Glomerular visceral epithelial cell (primary cell): ENCODE data around the gene KRT23.

Experiments used
- DNase-seq: peaks from one replicate; pipeline ENCODE4 v3.0.0-alpha.2; 2016; ENCODE audit errors: extremely low spot score

Gene KRT23, protein sequence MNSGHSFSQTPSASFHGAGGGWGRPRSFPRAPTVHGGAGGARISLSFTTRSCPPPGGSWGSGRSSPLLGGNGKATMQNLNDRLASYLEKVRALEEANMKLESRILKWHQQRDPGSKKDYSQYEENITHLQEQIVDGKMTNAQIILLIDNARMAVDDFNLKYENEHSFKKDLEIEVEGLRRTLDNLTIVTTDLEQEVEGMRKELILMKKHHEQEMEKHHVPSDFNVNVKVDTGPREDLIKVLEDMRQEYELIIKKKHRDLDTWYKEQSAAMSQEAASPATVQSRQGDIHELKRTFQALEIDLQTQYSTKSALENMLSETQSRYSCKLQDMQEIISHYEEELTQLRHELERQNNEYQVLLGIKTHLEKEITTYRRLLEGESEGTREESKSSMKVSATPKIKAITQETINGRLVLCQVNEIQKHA

DNA sequence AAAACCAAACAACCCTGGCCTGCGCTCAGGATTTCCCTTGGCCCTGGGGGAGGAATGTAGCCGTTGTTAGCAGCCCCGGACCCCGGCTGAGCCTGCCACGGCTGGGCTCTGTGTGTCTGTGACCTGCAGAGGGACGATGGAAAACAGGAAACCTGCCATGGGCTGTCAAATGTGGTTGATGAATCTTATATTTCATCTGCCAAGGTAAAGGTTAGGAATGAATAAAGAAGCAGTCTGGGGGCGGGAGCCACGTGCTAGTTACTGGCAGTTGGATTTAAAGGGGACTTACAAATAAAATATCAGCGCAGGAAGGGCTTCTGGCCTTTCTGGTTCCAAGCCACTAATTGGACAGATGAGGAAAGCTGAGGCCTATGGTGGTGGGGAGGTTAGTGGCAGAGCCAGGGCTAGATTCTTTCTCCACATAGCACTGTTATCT lies at the start of gene KRT23:
Gene KRT23, minus strand, starts transcription at position 263 of the 436 bp plus-strand sequence. CDS start 1,043 bp downstream, outside the sequence.
- DNase-seq: no peak

DNA sequence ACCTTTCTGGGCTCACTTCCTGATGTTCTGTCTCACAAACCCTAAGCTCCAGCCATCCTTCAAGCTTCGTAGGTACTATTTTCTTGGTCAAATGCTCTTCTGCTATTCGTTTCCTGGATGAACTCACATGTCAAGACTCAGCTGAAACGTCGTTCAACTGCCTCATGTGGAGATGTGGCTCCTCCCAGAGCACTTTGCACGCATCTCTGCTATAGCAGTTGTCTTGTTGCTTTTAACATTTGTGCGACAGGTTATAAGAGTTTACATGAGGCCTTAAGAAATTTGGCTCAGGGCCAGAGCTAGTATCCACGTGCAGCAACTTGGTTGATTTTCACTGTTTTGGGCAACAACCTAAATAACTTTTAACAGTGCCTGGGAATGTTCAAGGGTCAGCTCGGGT lies 49.5 kb upstream of the KRT23 start:
- DNase-seq: no peak

DNA sequence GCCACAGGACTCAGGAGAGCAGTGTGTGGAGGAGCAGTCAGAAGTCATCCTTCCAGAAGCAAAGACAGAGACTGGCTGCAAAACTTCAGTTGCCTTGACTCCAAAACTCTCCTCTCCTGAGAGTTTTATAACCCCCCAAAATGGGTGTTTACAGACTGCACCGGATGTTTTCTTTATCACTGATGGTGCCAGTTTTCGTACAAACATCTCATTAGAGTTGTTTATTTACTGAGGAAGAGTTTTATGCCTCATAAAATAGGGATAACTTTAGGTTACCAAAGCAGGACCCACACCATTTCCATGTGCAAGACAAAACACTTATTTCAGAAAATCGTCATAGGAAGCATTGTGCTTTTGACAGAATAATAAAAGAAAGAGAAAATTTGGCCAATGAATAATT lies 46.8 kb upstream of the KRT23 start, which contains the start of gene KRT40:
Gene KRT40, minus strand, starts transcription at position 101 of the 400 bp plus-strand sequence. Its CDS starts 53 bp downstream, at position 48.
- no peak for DNase-seq

DNA sequence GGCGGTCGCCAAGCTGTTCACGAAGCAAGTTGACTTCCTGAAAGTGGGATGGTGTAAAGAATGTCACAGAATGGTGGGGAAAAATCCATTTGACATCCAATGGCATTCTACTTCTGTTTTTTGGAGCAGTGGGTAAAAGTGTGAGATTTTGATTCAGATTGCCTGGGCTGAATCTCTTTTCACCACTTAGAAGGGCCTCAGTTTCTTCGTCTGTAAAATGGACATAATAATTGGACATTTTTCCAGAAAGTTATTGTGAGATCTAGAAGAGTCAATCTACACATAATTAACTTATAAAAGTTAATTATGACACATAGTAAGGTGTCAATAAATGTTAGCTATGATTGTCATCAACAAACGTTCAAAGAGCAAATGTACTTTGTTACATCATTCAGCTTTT lies 43.7 kb upstream of the KRT23 start:
- no peak for DNase-seq

DNA sequence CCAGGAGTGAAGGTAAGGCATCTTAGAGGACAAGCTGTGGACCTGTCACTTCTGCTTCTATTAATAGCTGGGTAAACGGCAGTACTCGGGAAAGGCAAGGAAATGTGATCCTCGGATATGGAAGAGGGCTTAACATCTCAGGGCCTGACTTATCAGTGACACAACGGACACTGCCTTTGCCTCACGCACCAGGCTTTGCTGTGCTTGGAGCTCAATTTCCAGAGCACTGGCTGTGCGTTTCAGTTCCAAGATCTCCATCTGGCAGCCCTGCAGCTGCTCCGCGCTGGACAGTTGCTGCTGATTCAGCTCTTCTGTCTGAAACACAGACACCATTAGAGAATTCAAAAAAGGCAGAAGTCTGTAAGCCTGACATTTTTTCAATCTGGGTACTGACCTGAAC lies 43.1 kb upstream of the KRT23 start:
- DNase-seq: no peak

DNA sequence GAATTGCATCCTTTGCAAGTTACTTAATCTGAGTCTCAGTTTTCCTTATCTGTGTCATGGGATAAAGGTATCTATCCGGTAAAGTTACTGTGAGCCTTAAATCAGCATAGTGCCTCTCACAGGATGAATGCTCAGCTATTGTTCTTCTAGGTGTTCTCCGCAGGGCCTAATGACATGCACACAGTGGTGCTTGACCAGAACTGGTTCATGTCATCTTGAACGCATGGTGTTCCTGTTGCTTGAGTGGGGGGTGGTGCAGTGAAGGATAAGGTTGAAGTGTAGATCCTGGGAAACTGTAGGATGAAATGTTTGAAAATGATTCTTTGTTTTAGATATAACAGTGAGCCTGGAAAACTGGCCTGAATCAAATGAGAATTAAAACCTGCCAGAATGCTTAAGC lies 42.7 kb upstream of the KRT23 start:
- DNase-seq: no peak

DNA sequence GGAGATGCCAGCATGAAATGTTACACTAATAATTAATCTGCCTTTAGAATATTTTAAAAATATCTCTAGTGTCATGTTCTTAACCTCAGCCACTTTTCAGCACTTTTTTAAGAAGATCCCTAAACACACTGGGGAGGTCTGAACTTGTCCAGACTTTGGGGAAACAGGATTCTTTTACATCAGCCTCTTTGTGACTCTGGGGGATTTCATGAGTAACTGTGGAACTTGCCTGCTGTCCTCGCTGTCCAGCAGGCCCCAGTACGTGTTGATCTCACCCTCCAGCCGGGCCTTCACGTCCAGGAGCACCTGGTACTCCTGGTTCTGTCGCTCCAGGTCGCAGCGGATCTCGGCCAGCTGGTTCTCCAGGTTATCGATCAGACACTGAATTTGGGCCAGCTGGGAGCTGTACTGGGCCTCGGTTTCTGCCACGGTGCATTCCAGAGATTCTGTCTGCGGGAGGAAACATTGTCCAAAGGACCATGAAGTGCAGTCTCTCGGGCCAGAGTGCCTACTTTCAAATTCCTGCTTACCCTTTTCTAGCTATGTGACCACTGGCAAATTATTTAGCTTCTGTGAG lies 41.2 kb upstream of the KRT23 start:
- DNase-seq: no peak

DNA sequence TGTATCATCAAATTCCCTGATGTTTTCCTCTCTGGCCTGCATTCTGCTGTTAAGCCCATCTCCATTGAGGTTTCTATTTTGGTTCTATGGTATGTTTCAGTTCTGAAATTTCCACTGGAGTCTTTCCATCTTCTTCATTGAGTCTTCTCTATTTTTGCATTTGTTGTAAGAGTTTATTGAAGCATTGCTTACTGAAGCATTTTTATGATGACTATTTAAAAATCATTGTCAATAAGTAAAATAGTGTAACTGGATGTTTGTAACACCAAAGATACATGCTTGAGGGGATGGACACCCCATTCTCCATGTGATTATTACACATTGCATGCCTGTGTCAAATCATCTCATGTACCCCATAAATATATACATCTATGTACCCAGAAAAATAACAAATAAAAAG lies 38.1 kb upstream of the KRT23 start:
- DNase-seq: no peak

DNA sequence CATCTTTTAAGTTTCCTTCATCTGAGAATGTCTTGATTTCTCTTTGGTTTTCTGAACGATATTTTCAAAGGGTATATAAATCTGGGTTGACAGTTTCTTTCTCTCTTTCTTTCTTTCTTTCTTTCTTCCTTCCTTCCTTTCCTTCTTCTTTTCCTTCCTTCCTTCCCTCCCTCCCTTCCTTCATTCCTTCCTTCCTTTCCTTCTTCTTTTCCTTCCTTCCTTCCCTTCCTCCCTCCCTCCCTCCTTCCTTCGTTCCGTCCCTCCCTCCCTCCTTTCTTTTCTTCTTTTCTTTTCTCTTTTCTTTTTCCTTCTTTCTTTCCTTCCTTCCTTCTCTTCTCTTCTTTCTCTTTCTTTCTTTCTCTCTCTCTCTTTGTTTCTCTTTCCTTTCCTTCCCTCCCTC lies 36.9 kb upstream of the KRT23 start:
- no peak for DNase-seq

DNA sequence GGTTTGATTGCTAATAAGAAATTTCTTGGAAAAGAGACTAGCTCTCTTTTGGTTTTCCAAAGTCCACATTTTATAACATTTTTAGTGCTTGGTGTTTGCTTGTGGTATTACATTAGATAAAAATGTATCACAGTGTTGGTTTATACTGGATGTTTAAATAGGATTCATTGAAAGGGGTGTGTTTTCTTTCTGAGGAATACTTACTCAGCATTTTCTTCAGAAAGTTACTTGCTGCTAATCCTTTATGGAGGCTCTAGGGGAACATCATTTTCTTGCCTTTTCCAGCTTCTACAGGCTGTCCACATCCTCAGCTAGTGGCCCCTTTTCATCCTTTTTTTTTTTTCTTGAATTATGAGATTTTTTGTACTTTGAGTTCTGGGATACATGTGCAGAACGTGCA lies 30.1 kb upstream of the KRT23 start:
- DNase-seq: no peak

DNA sequence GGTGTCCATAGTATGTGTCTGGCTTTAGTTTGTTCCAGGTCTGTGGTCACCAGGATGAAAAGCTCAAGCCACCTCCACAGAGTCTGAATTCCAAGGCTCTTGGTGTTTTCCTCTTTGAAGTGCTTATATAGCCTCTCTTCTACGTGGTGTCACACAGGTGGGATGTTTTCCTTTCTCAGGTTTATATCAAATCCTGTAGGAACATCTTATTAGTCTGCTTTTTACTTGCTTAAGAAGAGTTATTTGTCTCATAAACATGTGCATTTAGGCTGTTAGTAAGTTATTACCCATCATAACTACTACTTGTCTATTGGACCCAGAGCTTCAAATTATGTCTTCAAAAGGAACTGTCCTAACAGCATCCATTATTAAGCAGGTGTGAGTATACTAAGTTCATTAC lies 29.4 kb upstream of the KRT23 start, which contains the start of gene KRT39:
Gene KRT39, minus strand, starts transcription at position 101 of the 400 bp plus-strand sequence. Its CDS starts 92 bp downstream, at position 9.
- DNase-seq: no peak

DNA sequence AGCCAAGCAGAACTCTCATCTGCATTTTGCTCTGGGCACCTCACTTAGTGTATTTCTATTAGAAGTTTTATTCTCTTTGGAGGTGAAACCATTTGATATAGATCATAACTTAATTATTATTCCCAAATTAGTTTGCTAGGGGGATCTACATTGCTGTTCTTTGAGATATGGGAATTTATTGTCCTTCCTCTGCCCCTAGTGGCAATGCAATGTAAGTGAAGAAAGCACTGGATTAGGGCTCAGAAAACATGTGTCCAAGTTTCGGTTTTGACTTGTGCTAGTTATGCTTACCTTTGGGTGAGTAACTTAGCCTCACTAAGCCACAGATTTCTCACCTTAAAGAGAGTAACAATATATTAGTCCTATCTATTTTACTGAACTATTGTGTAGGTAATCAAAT lies 26.4 kb upstream of the KRT23 start:
- DNase-seq: no peak

DNA sequence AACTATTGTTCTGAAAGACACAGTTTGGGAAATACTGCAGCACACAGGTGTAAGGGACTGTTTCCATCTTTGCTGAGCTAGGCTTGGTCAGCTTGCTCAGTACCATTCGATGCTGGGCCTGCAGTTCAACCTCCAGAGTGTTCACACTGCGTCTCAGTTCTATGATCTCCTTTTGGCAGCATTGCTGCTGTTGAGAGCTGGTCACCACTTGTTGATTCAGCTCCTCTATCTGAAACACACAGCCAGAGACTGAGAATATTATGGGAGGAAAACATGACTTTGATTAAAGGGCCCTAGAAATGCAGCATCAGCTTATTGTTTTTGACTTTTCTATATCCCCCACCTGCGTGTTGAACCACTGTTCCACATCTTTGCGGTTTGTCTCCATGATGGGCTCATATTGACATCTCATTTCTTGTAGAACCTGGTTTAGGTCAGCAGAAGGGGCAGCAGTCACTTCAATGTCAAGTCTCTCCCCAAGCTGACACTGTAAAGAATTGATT lies 24.7 kb upstream of the KRT23 start:
- no peak for DNase-seq

DNA sequence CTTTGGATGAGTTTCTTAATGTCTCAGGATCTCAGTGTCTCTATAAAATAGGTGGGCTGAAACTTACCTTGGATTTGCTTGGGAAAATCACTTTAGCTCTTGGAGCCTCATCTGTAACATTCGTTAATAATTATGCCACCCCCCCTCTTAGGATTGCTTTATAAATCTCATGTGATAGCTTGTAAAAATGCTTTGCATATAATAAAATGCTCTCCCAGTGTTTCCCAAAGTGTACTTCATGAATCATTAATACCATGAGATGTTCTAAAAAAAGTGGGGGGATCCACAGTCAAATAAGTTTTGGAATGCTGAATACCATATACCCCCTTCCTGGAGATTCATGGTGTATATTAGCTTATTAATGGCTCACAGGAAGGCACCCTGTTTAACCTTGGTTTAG lies 24.1 kb upstream of the KRT23 start:
- DNase-seq: no peak

DNA sequence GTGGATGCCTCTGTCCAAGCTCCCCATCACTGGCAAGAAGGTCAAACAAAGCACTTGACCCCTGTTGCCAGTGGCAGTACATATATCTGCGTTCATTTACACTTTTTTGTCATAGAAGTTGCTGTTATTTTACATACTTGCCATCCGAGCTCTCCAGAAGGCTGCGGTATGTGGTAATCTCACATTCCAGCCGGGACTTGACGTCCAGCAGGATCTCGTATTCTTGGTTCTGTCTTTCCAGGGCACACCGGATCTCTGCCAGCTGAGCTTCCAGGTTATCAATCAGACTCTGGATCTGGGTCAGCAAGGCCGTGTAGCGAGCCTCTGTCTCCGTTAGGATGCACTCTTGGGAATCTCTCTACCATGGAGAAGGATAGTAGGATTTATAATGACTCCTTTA lies 22.7 kb upstream of the KRT23 start:
- no peak for DNase-seq

DNA sequence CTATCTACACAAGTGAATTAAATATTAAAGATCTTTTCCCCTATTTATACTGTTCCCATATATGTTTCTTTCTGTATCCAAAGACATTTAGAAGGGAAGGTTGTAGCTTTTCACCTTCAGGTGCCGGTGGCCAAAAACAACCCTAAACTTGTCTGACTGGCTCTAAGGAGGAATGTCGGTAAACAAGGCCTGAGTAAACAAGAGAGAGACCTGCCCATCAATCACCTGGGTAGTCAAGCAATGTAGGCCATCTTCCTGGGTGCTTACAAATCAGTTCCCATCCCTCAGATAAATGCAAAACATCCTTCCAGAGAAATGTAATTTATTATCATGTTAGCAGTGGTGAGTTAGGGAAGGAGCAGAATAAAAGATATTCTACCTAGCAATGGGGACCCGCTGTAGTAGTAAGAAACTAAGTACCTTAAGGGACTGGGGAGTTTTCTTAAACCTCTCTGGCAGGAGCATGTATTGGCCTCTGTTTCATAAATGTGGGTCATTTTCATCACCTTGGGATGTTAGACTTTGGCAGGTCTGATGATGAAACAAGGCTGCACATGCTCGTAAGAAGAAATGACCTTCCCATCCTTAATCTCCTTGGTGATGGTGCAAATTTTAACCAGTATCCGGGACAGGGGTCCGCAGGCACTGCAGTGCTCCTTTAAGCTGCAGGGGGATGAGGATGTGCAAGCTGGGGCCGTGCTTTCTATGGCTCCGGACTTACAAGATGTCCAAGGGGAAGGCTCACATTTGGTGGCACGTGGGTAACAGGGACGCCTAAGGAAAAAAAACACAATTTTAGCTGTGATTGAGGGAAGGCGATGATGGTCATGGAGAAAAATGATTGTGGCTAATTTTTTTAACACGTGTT lies 20.9 kb upstream of the KRT23 start:
- no peak for DNase-seq

DNA sequence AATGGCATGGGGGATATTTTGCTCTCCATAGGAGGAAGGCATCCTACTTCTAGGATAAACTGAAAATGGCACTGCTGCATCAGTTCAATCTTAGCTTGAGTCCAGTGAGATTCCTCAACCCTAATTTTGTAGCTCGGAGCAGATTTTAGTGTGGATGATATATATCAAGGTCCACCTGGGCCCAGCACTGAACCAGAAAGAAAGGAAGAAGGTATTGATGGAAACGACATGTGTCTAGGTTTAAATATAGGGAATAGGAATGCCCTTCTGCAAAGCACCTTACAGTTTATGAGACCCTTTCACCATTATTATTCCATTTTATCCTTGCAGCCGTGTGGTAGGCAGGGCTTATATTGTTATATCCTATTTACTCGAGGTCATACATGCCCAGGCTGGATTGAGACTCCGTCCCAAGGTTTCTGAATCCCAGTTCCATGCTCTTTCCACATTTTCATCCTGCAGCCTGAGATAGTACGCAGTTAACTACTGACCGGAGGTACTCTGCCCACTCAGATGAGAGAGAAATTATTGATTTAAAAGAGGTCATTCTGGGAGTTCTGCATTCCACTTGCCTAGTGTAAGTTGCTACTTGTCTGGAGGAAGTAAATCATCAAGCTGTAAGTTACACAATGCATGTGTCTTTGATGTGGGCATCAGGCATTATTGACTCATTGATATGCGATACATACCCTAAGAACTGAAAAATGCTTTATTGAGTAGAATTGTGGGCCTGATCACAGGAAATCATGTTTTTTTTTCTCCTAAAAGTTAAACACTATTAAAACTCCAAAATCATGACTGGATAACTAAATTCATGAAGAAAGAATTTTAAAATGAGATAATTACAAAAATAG lies 19.2 kb upstream of the KRT23 start:
- peak; percentile 80 for DNase-seq

DNA sequence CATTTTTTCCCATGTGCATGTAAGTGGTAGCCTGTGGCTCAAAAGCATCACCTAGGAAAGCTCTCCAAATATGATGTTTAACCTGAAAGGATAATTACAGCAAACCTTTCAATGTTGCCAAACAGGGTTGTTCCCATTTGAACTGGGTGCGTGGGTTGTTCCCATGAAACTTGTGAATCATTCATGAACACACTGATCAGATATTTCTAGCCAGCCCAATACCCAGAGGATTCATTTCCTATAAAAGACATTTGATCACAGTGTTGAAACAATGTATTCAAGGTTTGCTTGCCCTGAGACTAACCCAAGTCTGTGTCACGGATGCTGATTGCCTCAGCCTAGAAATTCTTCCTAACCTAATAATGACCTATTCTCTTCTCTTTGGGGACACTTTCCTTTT lies 16.4 kb upstream of the KRT23 start:
- DNase-seq: no peak

DNA sequence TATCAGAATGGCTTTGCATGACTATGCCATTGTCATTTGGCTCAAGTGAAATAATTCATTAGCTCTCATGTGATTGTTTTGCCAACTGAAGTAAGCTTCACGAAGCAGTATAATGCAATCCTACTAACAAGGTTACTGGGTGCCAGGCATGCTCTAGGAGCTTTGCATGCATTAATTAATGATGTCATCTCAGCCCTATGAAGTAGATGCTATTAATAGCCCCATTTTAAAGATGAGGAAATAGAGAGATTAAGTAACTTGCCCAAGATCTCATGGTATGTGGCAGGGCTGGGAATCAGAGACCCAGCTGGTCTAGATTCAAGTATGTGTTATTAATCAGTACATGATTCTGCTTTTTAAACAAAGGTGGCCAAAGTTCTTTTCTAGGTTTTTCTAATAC lies 15.2 kb upstream of the KRT23 start:
- DNase-seq: peak; percentile 51

DNA sequence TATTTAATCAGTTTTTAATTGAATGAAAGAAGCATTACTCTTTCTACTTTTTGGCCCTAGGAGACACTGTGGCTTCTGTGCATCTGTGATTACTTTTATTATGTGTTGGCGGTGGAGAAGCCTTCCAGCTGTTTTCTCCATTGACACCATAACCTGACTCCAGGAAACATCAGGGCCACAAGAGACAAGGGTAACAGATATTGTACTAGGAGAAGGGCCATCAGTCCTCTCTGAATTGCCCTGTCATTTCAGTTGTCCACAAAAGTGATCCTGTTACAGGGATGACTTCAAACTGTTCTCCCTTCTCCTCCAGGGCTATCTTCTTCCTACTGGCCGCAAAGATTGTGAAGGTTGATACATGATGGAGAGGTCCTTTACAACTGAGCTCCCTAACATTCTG lies 14.7 kb upstream of the KRT23 start:
- no peak for DNase-seq

DNA sequence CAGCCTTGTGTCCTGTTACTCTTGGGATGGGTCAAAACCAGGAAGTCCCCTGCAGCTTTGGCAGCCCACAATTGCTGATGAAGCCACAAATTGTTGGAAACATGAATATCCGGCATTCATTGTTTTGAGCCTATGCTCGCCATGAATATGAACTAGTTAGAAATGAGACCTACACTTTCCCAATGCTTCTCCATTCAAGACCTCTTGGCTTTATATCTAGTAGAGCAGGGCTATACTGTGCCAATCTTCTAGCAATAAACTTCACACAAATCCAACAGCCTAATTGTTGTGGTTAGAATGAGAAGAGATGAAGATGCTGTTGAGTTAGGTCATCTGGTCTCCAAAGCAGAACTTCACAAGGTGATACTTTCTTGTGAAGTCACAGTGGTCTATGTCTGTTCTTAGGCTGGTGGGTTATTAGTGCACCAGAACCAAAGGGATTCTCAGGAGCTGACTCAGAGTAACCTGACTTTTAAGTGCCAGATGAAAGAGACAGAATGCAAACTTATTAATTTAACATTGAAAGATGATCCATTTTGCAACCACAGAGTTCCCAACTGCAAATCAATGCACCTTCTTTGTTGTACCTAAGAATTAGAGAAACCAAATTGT lies 13.7 kb upstream of the KRT23 start:
- peak; percentile 27 for DNase-seq
